Measurements from ENCODE around the gene TNIK. TPM values are rescaled to one million over a fixed set of nuclear protein-coding genes. Genes with fewer than 3 reads are reported as not detected.

Gene TNIK
- total RNA-seq, 6 donors from 2014 or later = 23.2 to 74.4 (median 38.3) TPM

GRCh38 chr3:171058058-171058457 lies 402.1 kb downstream of the TNIK start:
- no peak for DNase-seq
- Histone ChIP-seq H3K9me3 (no peaks in the 10 kb centered on the region), H3K4me1 (no peaks in the 10 kb centered on the region), H3K36me3 (no peaks in the 10 kb centered on the region), H3K4me3 (no peak overlapping the region), H3K27me3 (no peaks in the 10 kb centered on the region), H3K27ac (no peak overlapping the region)
- TF ChIP-seq EP300 (IDR thresholded peaks at IDR 0.05) = no peak
- TF ChIP-seq POLR2A (IDR thresholded peaks at IDR 0.05) = no peak
- TF ChIP-seq POLR2AphosphoS5 (IDR thresholded peaks at IDR 0.05) = no peak
- no peak for TF ChIP-seq CTCF (IDR thresholded peaks at IDR 0.05)
- 84 to 87% methylated on average over 1 of the region's 1 CpG for WGBS, 2 donors
- ATAC-seq (ENCODE audit: low FRiP score in 2 of 2) = peak in 1 of 2 donors; percentile 38

GRCh38 chr3:171057072-171057471 lies 403.1 kb downstream of the TNIK start:
- Histone ChIP-seq H3K4me1 (no peaks in the 10 kb centered on the region), H3K27ac (no peak overlapping the region), H3K36me3 (no peaks in the 10 kb centered on the region), H3K9me3 (no peaks in the 10 kb centered on the region), H3K27me3 (no peaks in the 10 kb centered on the region), H3K4me3 (no peak overlapping the region)
- TF ChIP-seq EP300 (IDR thresholded peaks at IDR 0.05) = no peak
- TF ChIP-seq POLR2AphosphoS5 (IDR thresholded peaks at IDR 0.05) = no peak
- TF ChIP-seq CTCF (IDR thresholded peaks at IDR 0.05) = no peak
- no peak for TF ChIP-seq POLR2A (IDR thresholded peaks at IDR 0.05)
- 86 to 100% methylated on average over 1 of the region's 1 CpG for WGBS, 2 donors
- no peak for DNase-seq
- ATAC-seq (ENCODE audit: low FRiP score in 2 of 2) = no peak

- 74 to 75% methylated on average over 5 of the region's 5 CpGs for WGBS, 2 donors
- Histone ChIP-seq H3K36me3 (no peaks in the 10 kb centered on the region), H3K27me3 (no peaks in the 10 kb centered on the region), H3K9me3 (no peaks in the 10 kb centered on the region), H3K27ac (no peak overlapping the region), H3K4me3 (no peak overlapping the region), H3K4me1 (no peaks in the 10 kb centered on the region)
- TF ChIP-seq CTCF (IDR thresholded peaks at IDR 0.05) = no peak
- no peak for TF ChIP-seq POLR2AphosphoS5 (IDR thresholded peaks at IDR 0.05)
- no peak for TF ChIP-seq EP300 (IDR thresholded peaks at IDR 0.05)
- no peak for TF ChIP-seq POLR2A (IDR thresholded peaks at IDR 0.05)
- peak in 1 of 2 donors; percentile 28 for ATAC-seq (ENCODE audit: low FRiP score in 2 of 2)
- DNase-seq = no peak
Observed at GRCh38 chr3:171056528-171056927, 403.7 kb downstream of the TNIK start.

GRCh38 chr3:171055336-171056178 lies 404.6 kb downstream of the TNIK start:
- Histone ChIP-seq H3K4me1 (no peaks in the 10 kb centered on the region), H3K27me3 (no peaks in the 10 kb centered on the region), H3K4me3 (no peak overlapping the region), H3K36me3 (no peaks in the 10 kb centered on the region), H3K9me3 (no peaks in the 10 kb centered on the region), H3K27ac (no peak overlapping the region)
- WGBS, 2 donors = 65 to 68% methylated on average over 4 of the region's 4 CpGs
- DNase-seq (no peak), ATAC-seq (ENCODE audit: low FRiP score in 2 of 2) (no peak)
- TF ChIP-seq POLR2A (IDR thresholded peaks at IDR 0.05) (no peak), EP300 (IDR thresholded peaks at IDR 0.05) (no peak), POLR2AphosphoS5 (IDR thresholded peaks at IDR 0.05) (no peak), CTCF (IDR thresholded peaks at IDR 0.05) (no peak)

- H3K27ac ChIP-seq = no peak overlapping the region
- no peaks in the 10 kb centered on the region for H3K27me3 ChIP-seq
- ATAC-seq (ENCODE audit: low FRiP score in 2 of 2) (peak in 1 of 2 donors; percentile 24), DNase-seq (no peak)
- no peaks in the 10 kb centered on the region for H3K9me3 ChIP-seq
- TF ChIP-seq CTCF (IDR thresholded peaks at IDR 0.05) (no peak), POLR2A (IDR thresholded peaks at IDR 0.05) (no peak), EP300 (IDR thresholded peaks at IDR 0.05) (no peak), POLR2AphosphoS5 (IDR thresholded peaks at IDR 0.05) (no peak)
- no peaks in the 10 kb centered on the region for H3K4me1 ChIP-seq
- no peaks in the 10 kb centered on the region for H3K36me3 ChIP-seq
- H3K4me3 ChIP-seq = no peak overlapping the region
Observed at GRCh38 chr3:171054921-171055320, 405.3 kb downstream of the TNIK start.

All from upper lobe of left lung (tissue), 6 donors.